Measurements from ENCODE around the gene NME8. TPM values are rescaled to one million over a fixed set of nuclear protein-coding genes. Genes with fewer than 3 reads are reported as not detected.

NME8 gene
- total and polyA plus RNA-seq, 4 donors = 1.2 to 4.9 (median 2.0) TPM; not detected in 1

GRCh38 chr7:37820708-37821468 lies 27.5 kb upstream of the NME8 start:
- Histone ChIP-seq H3K4me1 (ENCODE audit: control insufficient read depth in 1 of 2, insufficient read depth in 2 of 2, low read length in 2 of 2) (no peaks in the 10 kb centered on the region), H3K27me3 (ENCODE audit: control insufficient read depth in 1 of 2, insufficient read depth in 2 of 2, low read length in 1 of 2) (no peaks in the 10 kb centered on the region), H3K27ac (ENCODE audit: low read depth in 1 of 2, low read length in 2 of 2) (no peak overlapping the region), H3K36me3 (ENCODE audit: control insufficient read depth in 1 of 2, insufficient read depth in 2 of 2, low read length in 1 of 2) (no peaks in the 10 kb centered on the region), H3K4me3 (ENCODE audit: low read length in 2 of 2) (no peak overlapping the region), H3K9me3 (ENCODE audit: control insufficient read depth, low read length) (peaks cover 5% of the 10 kb centered on the region)
- 89 to 94% methylated on average over 3 of the region's 3 CpGs for WGBS, 2 donors
- DNase-seq (no peak), ATAC-seq (ENCODE audit: low FRiP score) (no peak)
- intact Hi-C loops (cut with DNase I) = no loop called here

GRCh38 chr7:37822946-37823345 lies 25.5 kb upstream of the NME8 start:
- intact Hi-C loops (cut with DNase I) = no loop called here
- Histone ChIP-seq H3K36me3 (ENCODE audit: control insufficient read depth in 1 of 2, insufficient read depth in 2 of 2, low read length in 1 of 2) (no peaks in the 10 kb centered on the region), H3K27ac (ENCODE audit: low read depth in 1 of 2, low read length in 2 of 2) (no peak overlapping the region), H3K4me1 (ENCODE audit: control insufficient read depth in 1 of 2, insufficient read depth in 2 of 2, low read length in 2 of 2) (no peaks in the 10 kb centered on the region), H3K4me3 (ENCODE audit: low read length in 2 of 2) (no peak overlapping the region), H3K9me3 (ENCODE audit: control insufficient read depth, low read length) (peaks cover 5% of the 10 kb centered on the region), H3K27me3 (ENCODE audit: control insufficient read depth in 1 of 2, insufficient read depth in 2 of 2, low read length in 1 of 2) (no peaks in the 10 kb centered on the region)
- ATAC-seq (ENCODE audit: low FRiP score) = no peak
- WGBS, 2 donors = 98 to 100% methylated on average over 2 of the region's 2 CpGs
- no peak for DNase-seq

DNA sequence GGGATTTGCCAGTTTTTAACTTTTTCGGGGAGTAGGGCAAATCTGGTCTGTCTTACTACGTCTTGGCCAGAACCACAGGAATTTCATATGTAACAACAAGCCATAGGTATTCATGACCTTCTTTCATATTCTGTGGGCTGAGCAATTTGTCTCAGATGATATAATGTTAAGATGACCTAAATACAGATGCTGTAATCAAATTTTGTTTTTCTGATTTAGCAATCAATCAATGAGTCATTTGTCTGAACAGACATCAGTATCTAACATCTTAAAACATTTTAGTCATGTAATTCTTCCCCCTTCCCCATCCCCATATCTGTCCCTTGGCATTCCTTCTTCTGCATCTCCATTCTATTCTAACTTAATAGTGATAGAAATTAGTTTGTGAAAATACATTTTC lies 24.8 kb upstream of the NME8 start:
- intact Hi-C loops (cut with DNase I) = no loop called here
- no peak for DNase-seq
- no peak for ATAC-seq (ENCODE audit: low FRiP score)

DNA sequence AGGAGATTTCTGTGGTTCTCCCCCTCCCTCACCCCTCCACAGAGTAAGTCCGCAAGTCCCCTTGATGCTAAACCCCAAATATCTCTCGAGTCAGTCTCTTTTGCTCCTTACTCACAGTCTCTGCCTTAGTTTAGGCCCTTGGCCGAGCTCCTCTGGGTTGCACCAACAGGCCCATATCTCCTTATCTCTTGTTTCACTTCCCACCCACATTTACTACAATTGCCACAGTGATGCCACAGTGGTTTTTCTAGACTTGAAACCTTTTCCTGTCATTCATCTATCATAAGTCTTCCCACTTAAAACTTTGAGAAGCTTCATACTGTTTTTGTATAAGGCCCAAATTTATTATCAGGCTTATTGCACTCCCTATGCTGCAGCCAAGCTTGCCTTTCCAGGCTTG lies 23.4 kb upstream of the NME8 start:
- Histone ChIP-seq H3K36me3 (ENCODE audit: control insufficient read depth in 1 of 2, insufficient read depth in 2 of 2, low read length in 1 of 2) (no peaks in the 10 kb centered on the region), H3K4me3 (ENCODE audit: low read length in 2 of 2) (no peak overlapping the region), H3K9me3 (ENCODE audit: control insufficient read depth, low read length) (peaks cover 5% of the 10 kb centered on the region), H3K27ac (ENCODE audit: low read depth in 1 of 2, low read length in 2 of 2) (no peak overlapping the region), H3K27me3 (ENCODE audit: control insufficient read depth in 1 of 2, insufficient read depth in 2 of 2, low read length in 1 of 2) (no peaks in the 10 kb centered on the region), H3K4me1 (ENCODE audit: control insufficient read depth in 1 of 2, insufficient read depth in 2 of 2, low read length in 2 of 2) (peaks cover 0 to 3% of the 10 kb centered on the region in 2 donors)
- ATAC-seq (ENCODE audit: low FRiP score) (no peak), DNase-seq (no peak)
- 59 to 64% methylated on average over 3 of the region's 3 CpGs for WGBS, 2 donors
- intact Hi-C loops (cut with DNase I) = no loop called here

More for the DNA sequence above, 24.8 kb upstream of the NME8 start:
- no peaks in the 10 kb centered on the region for H3K4me1 ChIP-seq (ENCODE audit: control insufficient read depth in 1 of 2, insufficient read depth in 2 of 2, low read length in 2 of 2)
- H3K27ac ChIP-seq (ENCODE audit: low read depth in 1 of 2, low read length in 2 of 2) = no peak overlapping the region
- peaks cover 5% of the 10 kb centered on the region for H3K9me3 ChIP-seq (ENCODE audit: control insufficient read depth, low read length)
- WGBS, 2 donors = 90 to 92% methylated on average over 2 of the region's 2 CpGs
- H3K4me3 ChIP-seq (ENCODE audit: low read length in 2 of 2) = no peak overlapping the region
- no peaks in the 10 kb centered on the region for H3K36me3 ChIP-seq (ENCODE audit: control insufficient read depth in 1 of 2, insufficient read depth in 2 of 2, low read length in 1 of 2)
- no peaks in the 10 kb centered on the region for H3K27me3 ChIP-seq (ENCODE audit: control insufficient read depth in 1 of 2, insufficient read depth in 2 of 2, low read length in 1 of 2)

GRCh38 chr7:37826825-37827224 lies 21.6 kb upstream of the NME8 start:
- 2 to 3% methylated on average over 4 of the region's 4 CpGs for WGBS, 2 donors
- no peaks in the 10 kb centered on the region for H3K36me3 ChIP-seq (ENCODE audit: control insufficient read depth in 1 of 2, insufficient read depth in 2 of 2, low read length in 1 of 2)
- ATAC-seq (ENCODE audit: low FRiP score) (peak; percentile 33), DNase-seq (no peak)
- peaks cover 0 to 3% of the 10 kb centered on the region in 2 donors for H3K4me1 ChIP-seq (ENCODE audit: control insufficient read depth in 1 of 2, insufficient read depth in 2 of 2, low read length in 2 of 2)
- no peak overlapping the region for H3K27ac ChIP-seq (ENCODE audit: low read depth in 1 of 2, low read length in 2 of 2)
- intact Hi-C loops (cut with DNase I) = no loop called here
- no peaks in the 10 kb centered on the region for H3K9me3 ChIP-seq (ENCODE audit: control insufficient read depth, low read length)
- H3K27me3 ChIP-seq (ENCODE audit: control insufficient read depth in 1 of 2, insufficient read depth in 2 of 2, low read length in 1 of 2) = no peaks in the 10 kb centered on the region
- no peak overlapping the region for H3K4me3 ChIP-seq (ENCODE audit: low read length in 2 of 2)

DNA sequence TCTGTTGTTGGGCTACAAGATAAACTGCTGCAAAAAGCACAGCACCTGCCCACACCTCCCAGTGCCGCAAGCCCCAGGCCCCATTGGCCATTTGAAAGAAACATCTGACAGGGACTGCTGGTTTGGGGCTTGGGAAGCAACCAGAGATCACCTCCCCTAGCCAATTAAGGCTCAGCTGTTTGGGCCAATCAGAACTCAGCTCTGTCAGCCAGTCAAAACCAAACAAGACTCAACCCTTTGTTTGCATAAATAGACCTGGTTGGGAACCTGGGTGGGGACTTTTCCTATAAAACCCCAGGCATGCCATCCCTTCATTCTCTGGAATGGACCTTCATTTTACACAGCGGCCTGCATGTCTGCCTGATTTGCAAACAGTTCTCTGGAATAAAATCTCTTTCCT lies 17.2 kb upstream of the NME8 start:
- intact Hi-C loops (cut with DNase I) = loop anchor here (5.0 to 10.0 kb wide), 2 partner anchors 204 to 596 kb away; no protein-coding TSS in a partner anchor
- no peak for ATAC-seq (ENCODE audit: low FRiP score)
- 98% methylated on average over 2 of the region's 2 CpGs for WGBS, 2 donors

DNA sequence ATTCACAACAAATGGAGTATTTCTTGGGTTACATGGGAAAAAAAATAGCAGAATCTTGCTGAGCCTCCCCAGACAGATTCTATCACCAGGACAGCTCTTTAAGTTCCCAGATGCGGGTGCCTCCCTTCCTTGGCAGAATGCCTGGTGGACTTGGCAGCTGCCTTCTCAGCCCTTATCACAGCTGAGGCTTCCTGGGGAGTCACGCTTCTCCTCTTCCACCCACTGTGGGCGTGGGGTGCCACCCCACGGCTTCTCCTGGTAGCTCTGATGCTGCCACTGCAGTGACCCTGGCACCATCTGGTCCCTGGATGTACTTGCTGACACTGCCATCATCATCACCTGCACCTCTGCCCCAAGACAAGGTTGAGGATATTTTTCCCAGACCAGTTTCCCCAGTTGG lies 16.2 kb upstream of the NME8 start:
- DNase-seq (peak; percentile 78 to 80), ATAC-seq (ENCODE audit: low FRiP score) (peak; percentile 65)
- Histone ChIP-seq H3K36me3 (ENCODE audit: control insufficient read depth in 1 of 2, insufficient read depth in 2 of 2, low read length in 1 of 2) (no peaks in the 10 kb centered on the region), H3K27me3 (ENCODE audit: control insufficient read depth in 1 of 2, insufficient read depth in 2 of 2, low read length in 1 of 2) (no peaks in the 10 kb centered on the region), H3K27ac (ENCODE audit: low read depth in 1 of 2, low read length in 2 of 2) (no peak overlapping the region), H3K4me3 (ENCODE audit: low read length in 2 of 2) (no peak overlapping the region), H3K9me3 (ENCODE audit: control insufficient read depth, low read length) (no peaks in the 10 kb centered on the region), H3K4me1 (ENCODE audit: control insufficient read depth in 1 of 2, insufficient read depth in 2 of 2, low read length in 2 of 2) (peaks cover 0 to 3% of the 10 kb centered on the region in 2 donors)
- 12 to 36% methylated on average over 4 of the region's 4 CpGs for WGBS, 2 donors
- intact Hi-C loops (cut with DNase I) = loop anchor here (5.0 to 10.0 kb wide), 2 partner anchors 205 to 597 kb away; no protein-coding TSS in a partner anchor

More for the DNA sequence above, 17.2 kb upstream of the NME8 start:
- Histone ChIP-seq H3K27me3 (ENCODE audit: control insufficient read depth in 1 of 2, insufficient read depth in 2 of 2, low read length in 1 of 2) (no peaks in the 10 kb centered on the region), H3K9me3 (ENCODE audit: control insufficient read depth, low read length) (no peaks in the 10 kb centered on the region), H3K27ac (ENCODE audit: low read depth in 1 of 2, low read length in 2 of 2) (no peak overlapping the region), H3K4me3 (ENCODE audit: low read length in 2 of 2) (no peak overlapping the region), H3K4me1 (ENCODE audit: control insufficient read depth in 1 of 2, insufficient read depth in 2 of 2, low read length in 2 of 2) (peaks cover 0 to 3% of the 10 kb centered on the region in 2 donors), H3K36me3 (ENCODE audit: control insufficient read depth in 1 of 2, insufficient read depth in 2 of 2, low read length in 1 of 2) (no peaks in the 10 kb centered on the region)
- DNase-seq = no peak

- WGBS, 2 donors = 24 to 25% methylated on average over 21 of the region's 21 CpGs
- H3K36me3 ChIP-seq (ENCODE audit: control insufficient read depth in 1 of 2, insufficient read depth in 2 of 2, low read length in 1 of 2) = no peaks in the 10 kb centered on the region
- H3K27ac ChIP-seq (ENCODE audit: low read depth in 1 of 2, low read length in 2 of 2) = no peak overlapping the region
- H3K4me3 ChIP-seq (ENCODE audit: low read length in 2 of 2) = peak overlapping the region; percentile 18 to 28
- peak in 1 of 2 donors; percentile 62 for DNase-seq
- peaks cover 0 to 3% of the 10 kb centered on the region in 2 donors for H3K4me1 ChIP-seq (ENCODE audit: control insufficient read depth in 1 of 2, insufficient read depth in 2 of 2, low read length in 2 of 2)
- intact Hi-C loops (cut with DNase I) = loop anchor here (5.0 to 10.0 kb wide), 2 partner anchors 206 to 598 kb away; no protein-coding TSS in a partner anchor
- no peaks in the 10 kb centered on the region for H3K27me3 ChIP-seq (ENCODE audit: control insufficient read depth in 1 of 2, insufficient read depth in 2 of 2, low read length in 1 of 2)
- H3K9me3 ChIP-seq (ENCODE audit: control insufficient read depth, low read length) = no peaks in the 10 kb centered on the region
- ATAC-seq (ENCODE audit: low FRiP score) = peak; percentile 82
Measured at GRCh38 chr7:37833107-37833817, 15.1 kb upstream of the NME8 start.
